ENCODE measurements around the gene GPN1.
"Not testable (repeated sequence)": the region's sequence is repeated elsewhere in the genome, so short reads cannot be mapped to it uniquely, and the experiment has no call there.

DNA sequence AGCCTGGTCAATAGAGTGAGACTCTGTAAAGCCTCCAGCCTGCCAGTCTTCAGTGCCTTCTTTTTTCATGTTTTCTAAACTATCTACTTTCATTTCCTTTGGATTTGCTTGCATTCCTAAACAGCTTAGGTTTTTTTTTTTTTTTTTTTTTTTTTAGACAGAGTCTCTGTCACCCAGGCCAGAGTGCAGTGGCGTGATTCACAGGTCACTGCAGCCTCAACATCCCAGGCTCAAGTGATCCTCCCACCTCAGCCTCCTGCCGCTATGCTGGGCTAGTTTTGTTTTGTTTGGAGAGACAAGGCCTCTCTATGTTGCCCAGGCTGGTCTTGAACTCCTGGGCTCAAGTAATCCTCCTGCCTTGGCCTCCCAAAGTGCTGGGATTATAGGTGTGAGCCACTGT is 1.4 kb downstream of the GPN1 start:
- TF ChIP-seq EZH2 (IDR thresholded peaks at IDR 0.05; ENCODE audit: insufficient read depth, poor library complexity, severe bottlenecking); EZH2phosphoT487 (IDR thresholded peaks at IDR 0.05; ENCODE audit: insufficient read depth, low read depth): not testable (repeated sequence)
